Measurements from ENCODE around the gene NTM.

NTM gene

DNA sequence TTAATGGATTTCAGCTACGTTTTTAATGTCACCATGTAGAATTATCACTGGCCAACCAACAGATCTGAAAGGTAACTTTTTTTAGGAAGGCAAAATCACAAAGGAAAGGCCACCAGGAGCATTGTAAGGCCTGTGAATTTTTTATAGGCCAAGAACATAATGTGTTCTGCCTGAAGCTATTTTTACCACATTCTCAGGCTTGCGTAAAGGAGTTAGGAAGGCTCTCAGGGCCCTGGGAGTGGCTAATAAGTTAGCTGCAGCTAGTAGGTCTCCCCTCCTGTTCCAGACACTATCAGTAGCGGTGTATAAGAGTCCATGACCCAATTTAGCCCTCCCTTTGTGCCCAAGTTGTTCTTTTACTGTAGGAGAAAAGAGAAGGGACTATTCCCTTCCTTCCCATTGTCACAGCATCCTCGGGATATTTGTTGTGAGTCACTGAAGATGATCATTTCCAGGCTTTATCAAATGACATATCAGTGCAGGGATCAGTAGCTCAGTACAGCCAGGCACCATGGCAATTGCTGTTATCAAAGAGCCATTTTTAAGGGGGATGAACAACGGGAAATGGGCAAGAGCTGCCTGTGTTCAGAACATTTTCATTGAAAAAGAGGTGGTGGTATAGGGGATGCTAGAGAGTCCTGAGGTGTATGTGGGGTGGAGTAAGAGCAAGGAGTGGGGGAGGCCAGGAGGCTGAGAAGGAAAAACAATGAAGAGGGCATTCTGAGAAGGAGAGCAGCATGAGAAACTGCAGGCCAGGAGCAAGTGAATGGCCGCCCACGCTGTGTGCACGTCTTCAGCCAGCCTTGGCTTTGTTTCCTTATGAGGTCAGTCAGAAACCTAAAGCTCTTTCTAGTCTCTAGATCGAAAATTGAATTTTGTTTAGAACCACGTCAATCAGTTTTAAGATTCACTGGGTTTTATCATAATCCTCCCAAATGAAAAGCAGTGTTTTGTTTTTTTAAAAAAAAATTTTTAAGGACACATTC, 940.3 kb downstream of the NTM start:
- TF ChIP-seq, protein P1, sequence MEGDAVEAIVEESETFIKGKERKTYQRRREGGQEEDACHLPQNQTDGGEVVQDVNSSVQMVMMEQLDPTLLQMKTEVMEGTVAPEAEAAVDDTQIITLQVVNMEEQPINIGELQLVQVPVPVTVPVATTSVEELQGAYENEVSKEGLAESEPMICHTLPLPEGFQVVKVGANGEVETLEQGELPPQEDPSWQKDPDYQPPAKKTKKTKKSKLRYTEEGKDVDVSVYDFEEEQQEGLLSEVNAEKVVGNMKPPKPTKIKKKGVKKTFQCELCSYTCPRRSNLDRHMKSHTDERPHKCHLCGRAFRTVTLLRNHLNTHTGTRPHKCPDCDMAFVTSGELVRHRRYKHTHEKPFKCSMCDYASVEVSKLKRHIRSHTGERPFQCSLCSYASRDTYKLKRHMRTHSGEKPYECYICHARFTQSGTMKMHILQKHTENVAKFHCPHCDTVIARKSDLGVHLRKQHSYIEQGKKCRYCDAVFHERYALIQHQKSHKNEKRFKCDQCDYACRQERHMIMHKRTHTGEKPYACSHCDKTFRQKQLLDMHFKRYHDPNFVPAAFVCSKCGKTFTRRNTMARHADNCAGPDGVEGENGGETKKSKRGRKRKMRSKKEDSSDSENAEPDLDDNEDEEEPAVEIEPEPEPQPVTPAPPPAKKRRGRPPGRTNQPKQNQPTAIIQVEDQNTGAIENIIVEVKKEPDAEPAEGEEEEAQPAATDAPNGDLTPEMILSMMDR (IDR thresholded peaks at IDR 0.05; ENCODE audit: low read depth, low read length), result no peak
- Histone ChIP-seq H3K4me3 (ENCODE audit: low read depth, low read length) (no peak overlapping the region), H3K36me3 (no peaks in the 10 kb centered on the region), H3K9me3 (peaks cover 8% of the 10 kb centered on the region; the same call in 1 of the 2 replicates), H3K27me3 (no peaks in the 10 kb centered on the region), H3K4me1 (no peaks in the 10 kb centered on the region)
- no peak for DNase-seq

DNA sequence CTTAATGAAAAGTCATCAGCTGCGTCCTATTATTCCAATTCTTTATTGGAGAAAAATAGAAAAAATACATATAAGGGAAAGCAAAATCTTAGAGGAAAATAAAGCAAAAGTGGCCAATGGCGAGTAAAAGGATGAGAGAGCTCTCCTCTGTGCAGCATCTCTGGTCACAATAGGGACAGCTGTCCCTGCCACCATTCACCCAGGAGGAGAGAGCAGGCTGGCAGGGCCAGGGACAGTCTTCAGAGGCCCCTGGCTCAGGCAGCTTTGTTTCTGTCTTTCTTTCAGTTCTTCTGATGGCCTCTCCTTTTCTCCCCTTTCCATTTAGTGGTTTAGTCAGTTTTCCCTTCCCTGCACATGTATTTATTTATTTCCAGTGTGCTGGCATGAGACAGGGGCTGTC, 941.3 kb downstream of the NTM start:
- no peak overlapping the region for H3K4me3 ChIP-seq (ENCODE audit: low read depth, low read length)
- DNase-seq, result no peak
- TF ChIP-seq, protein P1 (IDR thresholded peaks at IDR 0.05; ENCODE audit: low read depth, low read length), result no peak
- H3K9me3 ChIP-seq, result peaks cover 8% of the 10 kb centered on the region; the same call in 1 of the 2 replicates
- no peaks in the 10 kb centered on the region for H3K27me3 ChIP-seq
- no peaks in the 10 kb centered on the region for H3K4me1 ChIP-seq
- no peaks in the 10 kb centered on the region for H3K36me3 ChIP-seq

GRCh38 chr11:132312161-132312560, 941.7 kb downstream of the NTM start:
- Histone ChIP-seq H3K4me1 (no peaks in the 10 kb centered on the region), H3K27me3 (no peaks in the 10 kb centered on the region), H3K4me3 (ENCODE audit: low read depth, low read length) (no peak overlapping the region), H3K36me3 (no peaks in the 10 kb centered on the region), H3K9me3 (peaks cover 8% of the 10 kb centered on the region; the same call in 1 of the 2 replicates)
- no peak for DNase-seq
- TF ChIP-seq, protein P1 (IDR thresholded peaks at IDR 0.05; ENCODE audit: low read depth, low read length), result no peak

DNA sequence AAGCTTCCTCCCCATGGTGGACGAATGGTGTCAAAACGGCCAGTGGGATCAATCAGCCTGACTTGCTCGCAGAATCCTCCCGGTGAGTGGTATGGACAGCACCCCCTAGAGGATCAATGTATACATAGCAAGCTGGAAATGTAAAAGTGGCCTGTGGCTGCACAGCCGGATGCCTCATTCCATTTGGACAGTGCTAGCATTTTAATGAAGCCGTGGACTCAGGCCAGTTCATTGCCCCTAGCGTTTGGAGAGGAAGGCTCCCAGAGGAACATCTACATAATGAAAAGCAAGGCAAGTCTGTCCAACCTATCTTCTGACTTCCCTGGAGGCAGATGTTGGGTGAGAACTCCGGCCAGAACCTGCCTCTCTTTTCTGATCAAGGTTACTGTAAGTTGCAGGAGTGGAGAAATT, 942.3 kb downstream of the NTM start:
- TF ChIP-seq, protein P1 (IDR thresholded peaks at IDR 0.05; ENCODE audit: low read depth, low read length), result peak; percentile 40
- Histone ChIP-seq H3K4me1 (no peaks in the 10 kb centered on the region), H3K4me3 (ENCODE audit: low read depth, low read length) (no peak overlapping the region), H3K9me3 (peaks cover 7% of the 10 kb centered on the region; the same call in 1 of the 2 replicates), H3K36me3 (no peaks in the 10 kb centered on the region), H3K27me3 (no peaks in the 10 kb centered on the region)
- no peak for DNase-seq

- DNase-seq, result no peak
- Histone ChIP-seq H3K4me1 (no peaks in the 10 kb centered on the region), H3K4me3 (ENCODE audit: low read depth, low read length) (no peak overlapping the region), H3K27me3 (no peaks in the 10 kb centered on the region), H3K36me3 (no peaks in the 10 kb centered on the region), H3K9me3 (peaks cover 8% of the 10 kb centered on the region; the same call in 1 of the 2 replicates)
- TF ChIP-seq, protein P1 (IDR thresholded peaks at IDR 0.05; ENCODE audit: low read depth, low read length), result no peak
These were observed 944.6 kb downstream of the NTM start for GRCh38 chr11:132314911-132315455.

All from BE2C (cell line).